Esophagus muscularis mucosa (tissue), 4 donors: ENCODE measurements around the gene PPP1R16B. TPM values are rescaled to one million over a fixed set of nuclear protein-coding genes. Genes with fewer than 3 reads are reported as not detected.

Source experiments
- DNase-seq: peaks from one replicate; pipeline ENCODE4 v3.0.0-alpha.2; 2017; ENCODE audit errors: extremely low spot score
- H3K27ac ChIP-seq, 4 donors: fragments of 200-600 bp; sonication (generic); replicated peaks in 1 of 4; 1 replicate in 3 of 4; 2 replicates in 1 of 4; pipeline ENCODE4 v1.5.1; 2016 to 2019; ENCODE audit warnings: mild to moderate bottlenecking in 1 of 4
- H3K27me3 ChIP-seq, 4 donors: fragments of 200-600 bp; sonication (generic); one replicate each; pipeline versions ENCODE4 v1.5.1 to v1.6.0; 2016 to 2019
- H3K36me3 ChIP-seq, 4 donors: fragments of 200-600 bp; sonication (generic); one replicate each; pipeline ENCODE4 v1.5.1; 2016 to 2019
- H3K4me1 ChIP-seq, 4 donors: fragments of 200-600 bp; sonication (generic); one replicate each; pipeline ENCODE4 v1.5.1; 2016 to 2019
- H3K4me3 ChIP-seq, 4 donors: fragments of 200-600 bp; sonication (generic); 1 replicate in 2 of 4; 2 replicates in 2 of 4; pipeline ENCODE4 v1.5.1; 2016 to 2019; ENCODE audit warnings: mild to moderate bottlenecking in 4 of 4, moderate library complexity in 1 of 4
- H3K9me3 ChIP-seq, 4 donors: fragments of 200-600 bp; sonication (generic); 1 replicate in 3 of 4; 2 replicates in 1 of 4; pipeline ENCODE4 v1.5.1; 2016 to 2019
- EP300 ChIP-seq: sonication (generic); formaldehyde crosslinking; IDR thresholded peaks from one replicate; pipeline ENCODE4 v1.6.1; 2017; ENCODE audit warnings: antibody characterized with exemption
- POLR2A ChIP-seq: fragments of 450-650 bp; IDR thresholded peaks from one replicate; pipeline ENCODE4 v1.6.1; 2017; ENCODE audit warnings: antibody characterized with exemption, moderate library complexity, mild to moderate bottlenecking, low read depth
- POLR2AphosphoS5 ChIP-seq, 2 donors: sonication (generic); formaldehyde crosslinking; IDR thresholded peaks; one replicate each; pipeline ENCODE4 v1.6.1; 2017; ENCODE audit warnings: antibody characterized with exemption in 2 of 2
- WGBS: methylation state at CpG from one replicate; pipeline ENCODE4 v1.1.5; 2018; 5-methylcytosine and 5-hydroxymethylcytosine counted together
- intact Hi-C: fragments of 100-400 bp; cut with DNase I; formaldehyde crosslinking; loops from one replicate; pipeline ENCODE4 v1.15.1; 2023
- total RNA-seq, 4 donors: library from RNA; depleted of rRNA; stranded (reverse); fragments of >200 nt; gene quantifications; one replicate each; pipeline versions ENCODE4 v1.1.0 to v1.2.1, GENCODE V29; 2016
- TF ChIP-seq, protein P1 (sequence below), 3 experiments: fragments of 200-600 bp in 2 of 3; fragments of 450-650 bp in 1 of 3; sonication (generic) in 2 of 3; IDR thresholded peaks; one replicate each; pipeline ENCODE4 v1.5.1; 2017 to 2019; ENCODE audit warnings: antibody characterized with exemption in 3 of 3, mild to moderate bottlenecking in 2 of 3, moderate library complexity in 1 of 3

Gene PPP1R16B
- total RNA-seq, 4 donors from 2014 or later = 3.7 to 12.1 (median 6.8) TPM

DNA sequence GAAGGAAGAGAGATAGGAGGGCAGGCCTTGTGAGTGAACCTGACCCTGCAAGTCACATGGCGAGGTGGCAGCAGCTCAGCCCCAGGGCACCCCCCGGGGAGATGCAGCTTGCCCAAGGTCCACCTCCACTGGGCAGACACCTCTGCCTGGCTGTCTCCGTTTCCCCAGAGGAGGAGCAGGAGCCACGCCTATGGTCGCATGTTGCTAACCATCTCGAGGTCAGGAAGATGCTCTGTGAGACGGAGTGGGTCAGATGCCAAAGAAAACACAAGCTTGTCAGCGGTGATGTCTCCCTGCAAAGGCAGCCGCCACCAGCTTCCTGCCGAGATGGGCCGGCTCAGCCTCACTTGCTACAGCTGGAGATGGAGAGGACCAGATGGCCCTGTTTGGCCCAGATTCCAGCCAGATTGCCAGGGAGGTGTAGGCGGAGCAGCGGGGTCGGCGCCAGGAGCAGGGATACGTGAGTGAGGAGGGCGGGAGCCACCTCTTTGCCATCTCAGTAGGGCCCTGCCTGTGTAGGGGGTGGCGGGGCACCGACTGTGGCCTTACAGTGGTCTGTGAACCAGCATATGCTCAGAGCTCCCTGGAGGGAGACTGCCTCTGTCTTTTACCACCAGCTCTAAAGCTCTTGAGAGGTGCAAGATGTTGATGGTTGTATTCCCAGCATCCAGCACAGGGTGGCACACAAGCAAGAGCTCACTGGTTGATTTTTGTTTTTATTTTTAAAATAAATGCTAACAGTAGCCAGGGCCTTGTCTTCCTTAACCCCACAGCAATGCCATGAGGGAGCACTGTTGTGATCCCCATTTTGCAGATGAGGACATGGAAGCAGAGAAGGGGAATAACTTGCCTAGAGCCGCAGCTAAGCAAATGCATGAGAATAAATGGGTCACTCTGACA, 77.8 kb downstream of the PPP1R16B start:
- Histone ChIP-seq H3K4me3 (no peak overlapping the region), H3K9me3 (no peaks in the 10 kb centered on the region), H3K4me1 (peaks cover 0 to 9% (median 3%) of the 10 kb centered on the region in 4 donors), H3K27me3 (peaks cover 0 to 80% (median 0%) of the 10 kb centered on the region in 4 donors), H3K27ac (no peak overlapping the region), H3K36me3 (no peaks in the 10 kb centered on the region)
- intact Hi-C loops = no loop called here
- TF ChIP-seq POLR2AphosphoS5 (IDR thresholded peaks at IDR 0.05) (no peak), POLR2A (no peak), EP300 (no peak)
- TF ChIP-seq, protein P1, sequence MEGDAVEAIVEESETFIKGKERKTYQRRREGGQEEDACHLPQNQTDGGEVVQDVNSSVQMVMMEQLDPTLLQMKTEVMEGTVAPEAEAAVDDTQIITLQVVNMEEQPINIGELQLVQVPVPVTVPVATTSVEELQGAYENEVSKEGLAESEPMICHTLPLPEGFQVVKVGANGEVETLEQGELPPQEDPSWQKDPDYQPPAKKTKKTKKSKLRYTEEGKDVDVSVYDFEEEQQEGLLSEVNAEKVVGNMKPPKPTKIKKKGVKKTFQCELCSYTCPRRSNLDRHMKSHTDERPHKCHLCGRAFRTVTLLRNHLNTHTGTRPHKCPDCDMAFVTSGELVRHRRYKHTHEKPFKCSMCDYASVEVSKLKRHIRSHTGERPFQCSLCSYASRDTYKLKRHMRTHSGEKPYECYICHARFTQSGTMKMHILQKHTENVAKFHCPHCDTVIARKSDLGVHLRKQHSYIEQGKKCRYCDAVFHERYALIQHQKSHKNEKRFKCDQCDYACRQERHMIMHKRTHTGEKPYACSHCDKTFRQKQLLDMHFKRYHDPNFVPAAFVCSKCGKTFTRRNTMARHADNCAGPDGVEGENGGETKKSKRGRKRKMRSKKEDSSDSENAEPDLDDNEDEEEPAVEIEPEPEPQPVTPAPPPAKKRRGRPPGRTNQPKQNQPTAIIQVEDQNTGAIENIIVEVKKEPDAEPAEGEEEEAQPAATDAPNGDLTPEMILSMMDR (IDR thresholded peaks at IDR 0.05) = no peak
- DNase-seq = no peak
- WGBS = 64% methylated on average over 9 of the region's 20 CpGs

DNA sequence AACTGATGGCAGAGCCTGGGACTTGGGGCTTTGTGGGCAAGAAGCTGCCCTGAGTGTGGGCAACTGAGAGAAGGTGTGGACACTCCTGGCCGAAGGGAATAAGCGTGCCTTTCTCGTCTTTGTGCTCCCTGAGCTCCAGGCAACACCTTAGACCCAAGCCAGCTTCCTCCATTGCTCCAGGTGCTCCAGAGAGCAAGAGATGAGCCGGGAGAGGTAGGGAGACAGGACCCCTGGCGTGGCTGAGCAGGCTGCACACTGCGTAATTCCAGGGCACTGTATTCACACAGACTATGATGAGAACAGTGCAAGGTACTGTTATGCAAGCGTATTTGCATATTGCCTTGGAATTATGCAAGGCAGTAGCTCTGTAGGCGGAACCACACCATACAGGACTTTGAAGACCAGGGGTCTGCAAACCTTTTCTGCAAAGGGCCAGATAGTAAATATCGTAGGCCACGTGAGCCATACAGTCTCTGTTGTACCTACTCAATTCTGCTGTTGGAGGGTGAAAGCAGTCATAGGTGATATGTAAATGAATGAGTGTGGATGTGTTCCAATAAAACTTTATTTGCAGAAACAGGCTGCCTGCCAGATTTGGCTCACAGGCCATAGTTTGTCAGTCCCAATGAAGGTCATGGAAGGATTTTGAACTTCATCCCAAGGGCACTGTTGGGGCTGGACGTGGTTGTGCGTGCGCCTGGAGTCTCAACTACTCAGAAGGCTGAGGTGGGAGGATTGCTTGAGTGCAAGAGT, 78.7 kb downstream of the PPP1R16B start:
- 94% methylated on average over 10 of the region's 13 CpGs for WGBS
- H3K27ac ChIP-seq = no peak overlapping the region
- intact Hi-C loops = no loop called here
- no peak for DNase-seq
- peaks cover 0 to 9% (median 3%) of the 10 kb centered on the region in 4 donors for H3K4me1 ChIP-seq
- no peaks in the 10 kb centered on the region for H3K9me3 ChIP-seq
- TF ChIP-seq POLR2AphosphoS5 (IDR thresholded peaks at IDR 0.05) (no peak), EP300 (no peak), POLR2A (no peak)
- TF ChIP-seq, protein P1 (IDR thresholded peaks at IDR 0.05) = no peak
- peaks cover 0 to 72% (median 0%) of the 10 kb centered on the region in 4 donors for H3K27me3 ChIP-seq
- H3K36me3 ChIP-seq = no peaks in the 10 kb centered on the region
- no peak overlapping the region for H3K4me3 ChIP-seq

DNA sequence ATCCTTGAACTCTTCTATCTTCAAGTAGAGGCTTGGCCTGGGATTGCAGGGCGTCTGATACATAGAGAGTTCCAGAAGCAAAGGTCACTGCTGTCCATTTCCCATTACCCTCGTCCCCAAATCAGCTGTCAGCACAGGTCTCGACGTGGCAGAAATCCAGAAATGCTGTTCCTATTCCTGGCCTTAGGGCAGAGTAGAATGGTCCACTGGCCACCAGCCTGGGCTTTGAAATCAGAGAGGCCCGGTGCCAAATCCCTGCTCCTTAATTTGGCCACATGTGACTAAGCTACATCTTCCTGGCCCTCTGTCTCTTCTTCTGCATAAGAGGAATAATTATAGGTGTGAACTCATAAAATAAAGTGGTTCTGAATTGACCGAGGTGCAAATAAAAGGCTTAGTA, 79.9 kb downstream of the PPP1R16B start:
- no peak for DNase-seq
- H3K4me3 ChIP-seq = no peak overlapping the region
- peaks cover 0 to 71% (median 0%) of the 10 kb centered on the region in 4 donors for H3K27me3 ChIP-seq
- intact Hi-C loops = no loop called here
- peaks cover 0 to 9% (median 3%) of the 10 kb centered on the region in 4 donors for H3K4me1 ChIP-seq
- H3K9me3 ChIP-seq = no peaks in the 10 kb centered on the region
- TF ChIP-seq POLR2AphosphoS5 (IDR thresholded peaks at IDR 0.05) (no peak), POLR2A (no peak), EP300 (no peak)
- TF ChIP-seq, protein P1 (IDR thresholded peaks at IDR 0.05) = no peak
- WGBS = 66% methylated on average over 6 of the region's 6 CpGs
- H3K27ac ChIP-seq = no peak overlapping the region
- H3K36me3 ChIP-seq = no peaks in the 10 kb centered on the region

DNA sequence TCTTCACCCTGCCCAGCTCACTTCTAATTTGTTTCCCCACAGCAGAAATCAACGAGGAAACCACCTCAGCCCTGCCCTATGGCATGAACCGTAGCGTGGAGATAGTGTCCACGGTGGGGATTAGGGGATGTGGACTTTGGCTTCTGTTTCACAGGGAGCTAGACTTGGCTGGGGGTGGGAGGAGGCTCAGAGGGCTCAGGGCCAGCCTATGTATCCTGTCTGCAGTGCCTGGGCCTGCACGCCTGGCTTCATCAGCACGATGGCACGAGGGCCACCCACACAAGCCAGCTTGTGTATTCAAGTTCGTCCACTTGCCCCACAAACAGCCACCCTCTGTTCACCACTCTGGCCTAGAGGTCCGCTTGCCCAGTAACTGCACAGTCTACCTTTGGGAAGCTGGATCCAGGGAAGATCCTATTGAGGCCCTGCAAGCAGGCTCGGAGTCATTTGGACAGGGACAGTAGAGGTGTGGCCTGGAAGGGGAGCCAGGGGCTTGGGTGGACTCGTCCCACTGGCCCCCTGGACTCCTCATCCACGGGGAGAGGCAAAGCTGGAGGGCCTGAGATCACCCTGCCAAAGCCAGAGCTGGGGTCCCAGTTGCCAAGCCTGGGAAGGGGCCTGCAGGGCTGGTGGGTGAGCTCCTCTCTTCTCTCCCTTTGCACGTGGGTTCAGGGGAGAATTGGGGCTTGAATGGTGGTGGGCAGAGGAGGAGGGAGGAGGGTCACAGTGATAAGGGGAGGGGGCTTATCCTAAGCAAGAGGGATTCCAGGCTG, 82.7 kb downstream of the PPP1R16B start:
- TF ChIP-seq EP300 = no peak
- no peak for TF ChIP-seq POLR2A
- TF ChIP-seq POLR2AphosphoS5 (IDR thresholded peaks at IDR 0.05) = no peak
- TF ChIP-seq, protein P1 (IDR thresholded peaks at IDR 0.05) = no peak

More for the DNA sequence above, 82.7 kb downstream of the PPP1R16B start:
- 85% methylated on average over 13 of the region's 13 CpGs for WGBS
- peaks cover 0 to 4% (median 3%) of the 10 kb centered on the region in 4 donors for H3K4me1 ChIP-seq
- intact Hi-C loops = no loop called here
- no peak for DNase-seq
- no peaks in the 10 kb centered on the region for H3K36me3 ChIP-seq
- no peaks in the 10 kb centered on the region for H3K9me3 ChIP-seq
- no peak overlapping the region for H3K4me3 ChIP-seq
- H3K27me3 ChIP-seq = peaks cover 0 to 62% (median 0%) of the 10 kb centered on the region in 4 donors
- H3K27ac ChIP-seq = no peak overlapping the region
